AG09309 (cell line): ENCODE measurements around the gene STX16.

Source experiments
- DNase-seq: peaks from one replicate; pipeline ENCODE4 v3.0.0-alpha.2; 2010; ENCODE audit warnings: low read depth
- H3K4me3 ChIP-seq: 2 replicates; pipeline ENCODE4 v1.5.1; 2011; ENCODE audit warnings: mild to moderate bottlenecking, low read depth, low read length, moderate library complexity; ENCODE audit not compliant: control insufficient read depth
- CTCF ChIP-seq: IDR thresholded peaks from 2 replicates; pipeline ENCODE4 v1.5.1; 2011; ENCODE audit warnings: mild to moderate bottlenecking, low read depth, low read length, inconsistent platforms; ENCODE audit not compliant: insufficient read depth, control insufficient read depth; ENCODE audit errors: missing control alignments

STX16 gene

GRCh38 chr20:58700121-58700821 is 49.2 kb downstream of the STX16 start:
- no peak for TF ChIP-seq CTCF
- DNase-seq = no peak
- H3K4me3 ChIP-seq = no peak overlapping the region

- TF ChIP-seq CTCF = no peak
- no peak overlapping the region for H3K4me3 ChIP-seq
- DNase-seq = no peak
These were observed 49.7 kb downstream of the STX16 start for GRCh38 chr20:58700823-58701222.

- no peak for DNase-seq
- H3K4me3 ChIP-seq = no peak overlapping the region
- no peak for TF ChIP-seq CTCF
These were observed 50.5 kb downstream of the STX16 start for GRCh38 chr20:58701431-58702160.

- no peak for TF ChIP-seq CTCF
- H3K4me3 ChIP-seq = no peak overlapping the region
- no peak for DNase-seq
These were observed 51.1 kb downstream of the STX16 start for GRCh38 chr20:58702161-58702510.

GRCh38 chr20:58702859-58703648 is 52.0 kb downstream of the STX16 start:
- H3K4me3 ChIP-seq = no peak overlapping the region
- peak; percentile 31 for TF ChIP-seq CTCF
- no peak for DNase-seq

- TF ChIP-seq CTCF = no peak
- no peak overlapping the region for H3K4me3 ChIP-seq
- no peak for DNase-seq
These were observed 52.8 kb downstream of the STX16 start for GRCh38 chr20:58703765-58704371.
